GM12875 (cell line): ENCODE measurements around the gene PPIB.
"Not testable (repeated sequence)": the region's sequence is repeated elsewhere in the genome, so short reads cannot be mapped to it uniquely, and the experiment has no call there.

Experiments used
- H3K4me3 ChIP-seq: one replicate; pipeline ENCODE4 v1.5.1; 2011; ENCODE audit warnings: low read depth, low read length, control low read depth
- CTCF ChIP-seq: IDR thresholded peaks from 2 replicates; pipeline ENCODE4 v1.5.1; 2011; ENCODE audit warnings: low read depth, mild to moderate bottlenecking, control low read depth, inconsistent platforms, low read length, moderate library complexity, borderline replicate concordance; ENCODE audit not compliant: insufficient read depth

PPIB gene

GRCh38 chr15:64125978-64126377, 36.8 kb downstream of the PPIB start:
- H3K4me3 ChIP-seq: no peak overlapping the region
- no peak for TF ChIP-seq CTCF

- TF ChIP-seq CTCF: no peak
- H3K4me3 ChIP-seq: no peak overlapping the region
Measured at GRCh38 chr15:64122936-64123351, 39.9 kb downstream of the PPIB start.

- no peak for TF ChIP-seq CTCF
- no peak overlapping the region for H3K4me3 ChIP-seq
Measured at GRCh38 chr15:64122444-64122843, 40.4 kb downstream of the PPIB start.

GRCh38 chr15:64121614-64122013, 41.2 kb downstream of the PPIB start:
- no peak overlapping the region for H3K4me3 ChIP-seq
- TF ChIP-seq CTCF: no peak

GRCh38 chr15:64120322-64120721, 42.5 kb downstream of the PPIB start:
- H3K4me3 ChIP-seq: not testable (repeated sequence)

- H3K4me3 ChIP-seq: no peak overlapping the region
- no peak for TF ChIP-seq CTCF
Measured at GRCh38 chr15:64117759-64118487, 44.9 kb downstream of the PPIB start.

GRCh38 chr15:64112904-64113303, 49.9 kb downstream of the PPIB start:
- no peak overlapping the region for H3K4me3 ChIP-seq
- no peak for TF ChIP-seq CTCF

GRCh38 chr15:64112073-64112772, 50.6 kb downstream of the PPIB start:
- no peak for TF ChIP-seq CTCF

More at GRCh38 chr15:64112073-64112772, 50.6 kb downstream of the PPIB start:
- H3K4me3 ChIP-seq: no peak overlapping the region
